GM23248 (cell line): ENCODE results near the gene UMODL1. TPM values are rescaled to one million over a fixed set of nuclear protein-coding genes. Genes with fewer than 3 reads are reported as not detected.

Experiments
- DNase-seq: peaks from one replicate; pipeline ENCODE4 v3.0.0-alpha.2; 2015
- H2AFZ ChIP-seq: fragments of 200-600 bp; sonication (generic); 2 replicates; pipeline ENCODE4 v1.6.1; 2016; ENCODE audit warnings: antibody characterized with exemption
- H3F3A ChIP-seq: fragments of 200-600 bp; sonication (generic); 2 replicates; pipeline ENCODE4 v1.6.1; 2016; ENCODE audit warnings: mild to moderate bottlenecking, antibody characterized with exemption, mixed run types; ENCODE audit not compliant: insufficient read depth
- H3K27ac ChIP-seq: fragments of 200-600 bp; sonication (generic); 2 replicates; pipeline ENCODE4 v1.5.1; 2016; ENCODE audit warnings: mild to moderate bottlenecking
- H3K27me3 ChIP-seq: fragments of 200-600 bp; sonication (generic); replicated peaks from 2 replicates; pipeline ENCODE4 v1.6.1; 2016; ENCODE audit warnings: mild to moderate bottlenecking; ENCODE audit not compliant: insufficient read depth
- H3K36me3 ChIP-seq: fragments of 200-600 bp; sonication (generic); 2 replicates; pipeline ENCODE4 v1.6.1; 2016; ENCODE audit warnings: low read depth, mild to moderate bottlenecking
- H3K4me1 ChIP-seq: fragments of 200-600 bp; sonication (generic); 2 replicates; pipeline ENCODE4 v1.6.1; 2016; ENCODE audit warnings: mild to moderate bottlenecking; ENCODE audit not compliant: insufficient read depth
- H3K4me2 ChIP-seq: fragments of 200-600 bp; sonication (generic); one replicate; pipeline ENCODE4 v1.6.1; 2016; ENCODE audit warnings: mild to moderate bottlenecking; ENCODE audit not compliant: unreplicated experiment
- H3K4me3 ChIP-seq: fragments of 200-600 bp; sonication (generic); 2 replicates; pipeline ENCODE4 v1.5.1; 2016; ENCODE audit warnings: mild to moderate bottlenecking
- H3K79me2 ChIP-seq: fragments of 200-600 bp; sonication (generic); 2 replicates; pipeline ENCODE4 v1.6.1; 2016; ENCODE audit warnings: mild to moderate bottlenecking; ENCODE audit not compliant: insufficient read depth
- H3K9ac ChIP-seq: fragments of 200-600 bp; sonication (generic); 2 replicates; pipeline ENCODE4 v1.6.1; 2016; ENCODE audit warnings: mild to moderate bottlenecking
- H3K9me2 ChIP-seq: fragments of 200-600 bp; sonication (generic); 2 replicates; pipeline ENCODE4 v1.6.1; 2016; ENCODE audit warnings: mixed run types, mild to moderate bottlenecking, moderate library complexity; ENCODE audit not compliant: insufficient read depth
- H3K9me3 ChIP-seq: fragments of 200-600 bp; sonication (generic); one replicate; pipeline ENCODE4 v1.6.1; 2017; ENCODE audit warnings: low read depth
- H4K20me1 ChIP-seq: fragments of 200-600 bp; sonication (generic); 2 replicates; pipeline ENCODE4 v1.6.0; 2016; ENCODE audit not compliant: insufficient read depth
- EZH2 ChIP-seq: fragments of 200-600 bp; sonication (generic); IDR thresholded peaks from 2 replicates; pipeline ENCODE4 v1.6.1; 2018; ENCODE audit warnings: antibody characterized with exemption, mild to moderate bottlenecking; ENCODE audit not compliant: insufficient read depth, poor library complexity, severe bottlenecking
- EZH2phosphoT487 ChIP-seq: fragments of 200-600 bp; sonication (generic); IDR thresholded peaks from 2 replicates; pipeline ENCODE4 v1.6.1; 2018; ENCODE audit warnings: antibody characterized with exemption, moderate library complexity, mild to moderate bottlenecking, low read depth; ENCODE audit not compliant: insufficient read depth
- WGBS, 2 experiments: methylation state at CpG; one replicate each; pipeline ENCODE4 v1.1.6; 2015 to 2017; ENCODE audit warnings: low lambda C conversion rate in 2 of 2, low coverage in 1 of 2; ENCODE audit errors: missing lambda C conversion rate in 2 of 2; 5-methylcytosine and 5-hydroxymethylcytosine counted together
- in situ Hi-C: fragments of 300-500 bp; cut with MboI; formaldehyde crosslinking; loops from 2 replicates; pipeline ENCODE4 v1.15.0; 2020
- polyA plus RNA-seq: library from polyadenylated mRNA; unstranded; fragments of >200 nt; fragmentation: Nextera tagmentation; extraction: Ambion mirVana; gene quantifications from 2 replicates; pipeline ENCODE4 v1.2.1, GENCODE V29; 2016
- total RNA-seq: library from RNA; depleted of rRNA; stranded (reverse); fragments of >200 nt; shearing (Covaris generic); gene quantifications from 2 replicates; pipeline ENCODE4 v1.2.3, GENCODE V29; 2014

Gene UMODL1
- total and polyA plus RNA-seq, 2 experiments from 2014 or later = not detected

- Histone ChIP-seq H3K9ac (no peak overlapping the region), H3K9me3 (no peaks in the 10 kb centered on the region), H3K27ac (no peak overlapping the region), H3K4me2 (no peak overlapping the region), H3K4me3 (no peak overlapping the region), H3K79me2 (no peaks in the 10 kb centered on the region), H3K4me1 (no peaks in the 10 kb centered on the region), H3K36me3 (no peaks in the 10 kb centered on the region), H3F3A (no peaks in the 10 kb centered on the region), H2AFZ (no peak overlapping the region), H3K27me3 (peaks cover 17% of the 10 kb centered on the region), H4K20me1 (no peaks in the 10 kb centered on the region), H3K9me2 (no peaks in the 10 kb centered on the region)
- TF ChIP-seq EZH2 = no peak
- no peak for TF ChIP-seq EZH2phosphoT487
- in situ Hi-C loops = loop anchor here (10.0 kb wide), 1 partner anchor 523 kb away; no protein-coding TSS in a partner anchor
- WGBS, 2 experiments = 53 to 56% methylated on average over 36 of the region's 36 CpGs
- DNase-seq = no peak
Observed at GRCh38 chr21:42127164-42128150, 56.3 kb downstream of the UMODL1 start.

DNA sequence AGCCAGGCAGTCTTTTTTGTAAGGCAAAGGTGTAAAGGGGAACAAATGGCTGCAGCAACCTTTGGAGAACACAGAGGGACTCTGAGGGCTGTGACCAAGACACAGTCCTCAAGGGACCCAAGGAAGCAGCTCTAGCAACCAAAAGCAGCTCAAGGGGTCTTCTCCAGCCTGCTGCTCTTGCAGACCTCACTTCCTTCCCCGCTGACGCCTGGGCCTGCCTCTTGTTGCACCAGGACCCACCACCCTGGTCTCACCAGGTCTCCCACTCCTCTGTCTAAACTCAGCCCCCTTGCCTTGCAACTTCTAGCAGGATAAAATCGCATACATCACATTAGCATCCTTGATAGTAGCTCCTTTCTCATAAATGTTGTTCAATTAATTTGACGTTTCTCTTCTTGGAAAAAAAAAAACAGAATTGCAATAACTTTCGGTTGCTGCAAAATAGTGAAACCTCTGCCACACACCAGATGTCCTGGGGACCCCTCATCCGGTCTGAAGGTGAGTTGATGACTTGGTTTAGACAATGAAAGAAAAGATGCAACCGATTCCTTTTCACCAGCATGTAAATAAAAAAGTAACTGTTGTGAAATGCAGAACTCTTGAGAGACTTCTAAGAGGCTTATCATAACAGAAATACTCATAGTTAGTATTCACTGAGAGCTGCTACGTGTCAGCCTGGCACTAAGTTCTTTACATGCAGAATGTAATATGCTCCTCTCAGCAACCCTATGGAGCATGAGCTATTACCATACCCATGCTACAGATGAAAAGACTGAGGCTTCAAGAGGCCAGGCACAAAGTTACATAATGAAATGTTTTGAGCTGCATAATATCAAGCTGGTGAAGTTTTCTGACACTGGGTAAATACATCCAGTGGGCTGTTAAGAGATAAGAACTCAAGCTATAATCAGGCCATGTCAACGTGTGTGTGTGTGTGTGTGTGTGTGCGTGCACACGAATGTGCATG is 58.5 kb downstream of the UMODL1 start:
- Histone ChIP-seq H2AFZ (no peak overlapping the region), H3K4me1 (no peaks in the 10 kb centered on the region), H3K9ac (no peak overlapping the region), H3F3A (no peaks in the 10 kb centered on the region), H3K4me3 (no peak overlapping the region), H3K79me2 (no peaks in the 10 kb centered on the region), H3K4me2 (no peak overlapping the region), H3K9me3 (no peaks in the 10 kb centered on the region), H3K9me2 (no peaks in the 10 kb centered on the region), H3K27me3 (peaks cover 17% of the 10 kb centered on the region), H3K27ac (no peak overlapping the region), H3K36me3 (no peaks in the 10 kb centered on the region), H4K20me1 (no peaks in the 10 kb centered on the region)
- in situ Hi-C loops = loop anchor here (10.0 kb wide), 1 partner anchor 525 kb away; no protein-coding TSS in a partner anchor
- DNase-seq = peak; percentile 9
- whole genome bisulfite sequencing, 2 experiments = 55 to 57% methylated on average over 11 of the region's 11 CpGs
- no peak for TF ChIP-seq EZH2phosphoT487
- TF ChIP-seq EZH2 = no peak

- Histone ChIP-seq H3K9ac (no peak overlapping the region), H3K4me3 (no peak overlapping the region), H3K4me1 (no peaks in the 10 kb centered on the region), H3K9me2 (no peaks in the 10 kb centered on the region), H3K27me3 (peaks cover 17% of the 10 kb centered on the region), H3K9me3 (no peaks in the 10 kb centered on the region), H3K79me2 (no peaks in the 10 kb centered on the region), H3K36me3 (no peaks in the 10 kb centered on the region), H3F3A (no peaks in the 10 kb centered on the region), H3K27ac (no peak overlapping the region), H2AFZ (no peak overlapping the region), H3K4me2 (no peak overlapping the region), H4K20me1 (no peaks in the 10 kb centered on the region)
- no peak for TF ChIP-seq EZH2
- no peak for TF ChIP-seq EZH2phosphoT487
- peak; percentile 8 for DNase-seq
- 50 to 52% methylated on average over 5 to 6 of the region's 6 CpGs for WGBS, 2 experiments
- in situ Hi-C loops = no loop called here
Observed at GRCh38 chr21:42130441-42130840, 59.3 kb downstream of the UMODL1 start.

GRCh38 chr21:42132183-42132582 is 61.1 kb downstream of the UMODL1 start:
- no peak overlapping the region for H3K4me2 ChIP-seq
- DNase-seq = no peak
- 57 to 58% methylated on average over 1 of the region's 1 CpG for WGBS, 2 experiments
- H3F3A ChIP-seq = no peaks in the 10 kb centered on the region
- no peaks in the 10 kb centered on the region for H3K9me3 ChIP-seq
- no peak overlapping the region for H3K9ac ChIP-seq
- H3K79me2 ChIP-seq = no peaks in the 10 kb centered on the region
- H3K27me3 ChIP-seq = peaks cover 15% of the 10 kb centered on the region
- no peaks in the 10 kb centered on the region for H3K36me3 ChIP-seq
- H4K20me1 ChIP-seq = no peaks in the 10 kb centered on the region
- no peak overlapping the region for H3K4me3 ChIP-seq
- no peaks in the 10 kb centered on the region for H3K4me1 ChIP-seq
- H3K9me2 ChIP-seq = no peaks in the 10 kb centered on the region
- TF ChIP-seq EZH2phosphoT487 (no peak), EZH2 (no peak)
- in situ Hi-C loops = no loop called here
- no peak overlapping the region for H3K27ac ChIP-seq
- H2AFZ ChIP-seq = no peak overlapping the region
